GM23338 (cell line): ENCODE results near the gene UBASH3A. TPM values are rescaled to one million over a fixed set of nuclear protein-coding genes. Genes with fewer than 3 reads are reported as not detected.

ENCODE experiments used
- ATAC-seq: fragments of 200-7000 bp; cut with Tn5 transposase; 3 replicates; pipeline ENCODE4 v1.9.1; 2020
- DNase-seq: peaks from one replicate; pipeline ENCODE4 v3.0.0-alpha.2; 2015; ENCODE audit warnings: low spot score
- H2AFZ ChIP-seq: fragments of 200-600 bp; sonication (generic); 2 replicates; pipeline ENCODE4 v1.8.0; 2016; ENCODE audit warnings: antibody characterized with exemption, mild to moderate bottlenecking, moderate library complexity
- H3F3A ChIP-seq: fragments of 200-600 bp; sonication (generic); replicated peaks from 2 replicates; pipeline ENCODE4 v1.8.0; 2017; ENCODE audit warnings: antibody characterized with exemption, mixed run types, low read depth
- H3K27ac ChIP-seq: fragments of 200-600 bp; sonication (generic); 2 replicates; pipeline ENCODE4 v1.6.1; 2016; ENCODE audit warnings: low read depth
- H3K27me3 ChIP-seq: fragments of 200-600 bp; sonication (generic); 2 replicates; pipeline ENCODE4 v1.8.0; 2016; ENCODE audit warnings: mild to moderate bottlenecking, mixed run types, moderate library complexity; ENCODE audit not compliant: insufficient read depth
- H3K36me3 ChIP-seq: fragments of 200-600 bp; sonication (generic); 2 replicates; pipeline ENCODE4 v1.8.0; 2016; ENCODE audit warnings: mild to moderate bottlenecking; ENCODE audit not compliant: insufficient read depth
- H3K4me1 ChIP-seq: fragments of 200-600 bp; sonication (generic); 2 replicates; pipeline ENCODE4 v1.8.0; 2016; ENCODE audit warnings: mild to moderate bottlenecking, moderate library complexity; ENCODE audit not compliant: insufficient read depth
- H3K4me2 ChIP-seq: fragments of 200-600 bp; sonication (generic); 2 replicates; pipeline ENCODE4 v1.7.1; 2017; ENCODE audit warnings: mixed run types
- H3K4me3 ChIP-seq: fragments of 200-600 bp; sonication (generic); 2 replicates; pipeline ENCODE4 v1.6.1; 2016; ENCODE audit warnings: mixed run types
- H3K79me2 ChIP-seq: fragments of 200-600 bp; sonication (generic); replicated peaks from 2 replicates; pipeline ENCODE4 v1.8.0; 2017; ENCODE audit warnings: mild to moderate bottlenecking; ENCODE audit not compliant: insufficient read depth
- H3K9me2 ChIP-seq: fragments of 200-600 bp; sonication (generic); 2 replicates; pipeline ENCODE4 v1.8.0; 2017; ENCODE audit not compliant: insufficient read depth
- H4K20me1 ChIP-seq: fragments of 200-600 bp; sonication (generic); replicated peaks from 2 replicates; pipeline ENCODE4 v1.8.0; 2017; ENCODE audit warnings: mild to moderate bottlenecking; ENCODE audit not compliant: insufficient read depth
- H3K27ac Mint-ChIP-seq: 2 replicates; pipeline ENCODE4 v1.8.0; 2020; ENCODE audit warnings: inconsistent platforms, mild to moderate bottlenecking, moderate library complexity, mixed read lengths
- H3K27me3 Mint-ChIP-seq: 3 replicates; pipeline ENCODE4 v1.8.0; 2022; ENCODE audit warnings: low read depth, mild to moderate bottlenecking, moderate library complexity, mixed read lengths, inconsistent platforms; ENCODE audit not compliant: insufficient read depth, poor library complexity
- H3K36me3 Mint-ChIP-seq: 3 replicates; pipeline ENCODE4 v1.8.0; 2021; ENCODE audit warnings: low read depth, mild to moderate bottlenecking, inconsistent platforms, moderate library complexity, mixed read lengths
- H3K4me1 Mint-ChIP-seq: 3 replicates; pipeline ENCODE4 v1.8.0; 2020; ENCODE audit warnings: mild to moderate bottlenecking, inconsistent platforms, mixed read lengths
- H3K4me3 Mint-ChIP-seq: 3 replicates; pipeline ENCODE4 v1.8.0; 2021; ENCODE audit warnings: moderate library complexity, mild to moderate bottlenecking, inconsistent platforms, mixed read lengths
- H3K9me3 Mint-ChIP-seq: 3 replicates; pipeline ENCODE4 v1.8.0; 2020; ENCODE audit warnings: moderate library complexity, mild to moderate bottlenecking, inconsistent platforms, mixed read lengths
- CREB1 ChIP-seq: fragments of 250-450 bp; sonication (Bioruptor Pico); IDR thresholded peaks from 2 replicates; pipeline ENCODE4 v1.5.0; 2020; ENCODE audit warnings: low read depth, mild to moderate bottlenecking, moderate library complexity
- CTCF ChIP-seq, 2 experiments: fragments of 200-600 bp in 1 of 2; sonication (generic) in 1 of 2; conservative IDR thresholded peaks; 2 replicates each; pipeline versions ENCODE4 v1.5.1 to v1.6.1; 2016 to 2017; ENCODE audit warnings: antibody characterized with exemption in 2 of 2, low read depth in 2 of 2, mild to moderate bottlenecking in 2 of 2, moderate library complexity in 1 of 2
- EZH2phosphoT487 ChIP-seq: fragments of 200-600 bp; sonication (generic); IDR thresholded peaks from one replicate; pipeline ENCODE4 v1.8.1; 2018; ENCODE audit warnings: antibody characterized with exemption; ENCODE audit not compliant: unreplicated experiment
- JUNB ChIP-seq: IDR thresholded peaks from one replicate; pipeline ENCODE4 v1.6.1; 2016; ENCODE audit warnings: antibody characterized with exemption; ENCODE audit not compliant: unreplicated experiment
- POLR2AphosphoS5 ChIP-seq: IDR thresholded peaks from 2 replicates; pipeline ENCODE4 v1.6.1; 2016; ENCODE audit warnings: antibody characterized with exemption, low read depth
- STAT1 ChIP-seq: IDR thresholded peaks from one replicate; pipeline ENCODE4 v1.6.1; 2016; ENCODE audit warnings: antibody characterized with exemption; ENCODE audit not compliant: unreplicated experiment
- ZNF114 ChIP-seq: fragments of 250-450 bp; sonication (Bioruptor Pico); IDR thresholded peaks from 2 replicates; pipeline ENCODE4 v1.5.0; 2020; ENCODE audit warnings: mild to moderate bottlenecking, moderate library complexity
- polyA plus RNA-seq: library from polyadenylated mRNA; unstranded; fragments of >200 nt; fragmentation: Nextera tagmentation; extraction: Ambion mirVana; gene quantifications from 2 replicates; pipeline ENCODE4 v1.2.1, GENCODE V29; 2016
- total RNA-seq: library from RNA; depleted of rRNA; stranded (reverse); fragments of >200 nt; shearing (Covaris generic); gene quantifications from 2 replicates; pipeline ENCODE4 v1.2.3, GENCODE V29; 2014
- TF ChIP-seq, protein P1 (sequence below): fragments of 250-450 bp; sonication (Bioruptor Pico); IDR thresholded peaks from 2 replicates; pipeline ENCODE4 v1.5.0; 2020; ENCODE audit warnings: mild to moderate bottlenecking, moderate library complexity

UBASH3A gene
- total and polyA plus RNA-seq, 2 experiments from 2014 or later = not detected

DNA sequence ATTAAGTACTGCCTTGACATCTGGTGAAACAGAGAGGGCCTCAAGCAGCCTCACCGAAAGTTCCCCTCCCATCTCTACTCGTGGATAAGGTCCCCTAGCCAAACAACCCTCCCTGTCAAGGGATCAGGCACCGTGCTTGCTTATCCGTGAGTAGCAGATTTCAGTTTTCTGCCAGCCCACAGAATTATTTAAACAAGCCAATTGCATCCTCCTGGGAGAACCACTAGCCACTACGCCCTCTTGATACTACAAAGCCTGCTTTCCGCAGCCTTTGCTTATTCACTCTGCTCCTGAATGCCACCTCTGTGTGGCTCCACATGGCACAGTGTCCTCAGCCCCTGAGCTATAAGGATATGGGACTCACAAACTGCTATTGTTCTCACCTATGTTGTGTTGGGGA, 47.1 kb upstream of the UBASH3A start:
- Histone ChIP-seq H3K4me3 (no peak overlapping the region), H4K20me1 (no peaks in the 10 kb centered on the region), H3K27me3 (no peaks in the 10 kb centered on the region), H3F3A (no peaks in the 10 kb centered on the region), H3K4me1 (no peaks in the 10 kb centered on the region), H3K79me2 (no peaks in the 10 kb centered on the region), H3K4me2 (no peak overlapping the region), H3K36me3 (no peaks in the 10 kb centered on the region), H3K27ac (no peak overlapping the region), H2AFZ (no peak overlapping the region), H3K9me2 (0 out of 2 replicates have a peak, but pooled peaks cover 9% of the 10 kb centered on the region)
- Mint-ChIP-seq H3K4me3 (no peak overlapping the region), H3K9me3 (peaks cover 23% of the 10 kb centered on the region), H3K4me1 (no peaks in the 10 kb centered on the region), H3K36me3 (peaks cover 6% of the 10 kb centered on the region), H3K27me3 (peaks cover 9% of the 10 kb centered on the region), H3K27ac (no peak overlapping the region)
- no peak for ATAC-seq
- no peak for DNase-seq
- TF ChIP-seq JUNB (no peak), EZH2phosphoT487 (no peak), CTCF (conservative IDR thresholded peaks at IDR 0.05; ENCODE audit: low read depth in 2 of 2) (no peak), ZNF114 (CRISPR knock-in tag) (no peak), STAT1 (no peak)

DNA sequence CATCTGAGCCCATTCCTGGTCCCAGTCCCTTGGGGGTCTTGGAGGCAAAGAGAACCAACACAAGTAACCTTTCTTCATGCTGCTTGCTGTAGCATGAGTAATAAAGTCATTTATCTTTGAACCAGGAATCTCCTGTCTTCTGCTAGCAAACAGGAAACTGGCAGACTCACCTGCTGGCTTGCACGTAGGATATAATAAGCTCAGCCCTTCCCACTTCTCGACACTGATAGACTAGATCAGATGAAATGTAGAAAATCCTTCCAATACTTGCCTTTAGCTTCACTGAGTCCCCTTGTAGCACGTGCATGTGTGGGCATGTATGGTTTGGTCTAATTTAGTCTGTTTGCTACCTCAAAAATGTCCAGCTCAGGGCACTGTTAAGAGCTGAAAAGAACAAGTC, 46.4 kb upstream of the UBASH3A start:
- no peak for ATAC-seq
- Mint-ChIP-seq H3K9me3 (peaks cover 23% of the 10 kb centered on the region), H3K27me3 (peaks cover 6% of the 10 kb centered on the region), H3K4me1 (no peaks in the 10 kb centered on the region), H3K4me3 (no peak overlapping the region), H3K27ac (no peak overlapping the region), H3K36me3 (peaks cover 6% of the 10 kb centered on the region)
- Histone ChIP-seq H3K4me3 (no peak overlapping the region), H3K4me2 (no peak overlapping the region), H4K20me1 (no peaks in the 10 kb centered on the region), H3K79me2 (no peaks in the 10 kb centered on the region), H3K4me1 (no peaks in the 10 kb centered on the region), H3K36me3 (no peaks in the 10 kb centered on the region), H3K27ac (no peak overlapping the region), H3F3A (no peaks in the 10 kb centered on the region), H3K27me3 (no peaks in the 10 kb centered on the region), H2AFZ (no peak overlapping the region), H3K9me2 (0 out of 2 replicates have a peak, but pooled peaks cover 9% of the 10 kb centered on the region)
- DNase-seq = no peak
- TF ChIP-seq, protein P1, sequence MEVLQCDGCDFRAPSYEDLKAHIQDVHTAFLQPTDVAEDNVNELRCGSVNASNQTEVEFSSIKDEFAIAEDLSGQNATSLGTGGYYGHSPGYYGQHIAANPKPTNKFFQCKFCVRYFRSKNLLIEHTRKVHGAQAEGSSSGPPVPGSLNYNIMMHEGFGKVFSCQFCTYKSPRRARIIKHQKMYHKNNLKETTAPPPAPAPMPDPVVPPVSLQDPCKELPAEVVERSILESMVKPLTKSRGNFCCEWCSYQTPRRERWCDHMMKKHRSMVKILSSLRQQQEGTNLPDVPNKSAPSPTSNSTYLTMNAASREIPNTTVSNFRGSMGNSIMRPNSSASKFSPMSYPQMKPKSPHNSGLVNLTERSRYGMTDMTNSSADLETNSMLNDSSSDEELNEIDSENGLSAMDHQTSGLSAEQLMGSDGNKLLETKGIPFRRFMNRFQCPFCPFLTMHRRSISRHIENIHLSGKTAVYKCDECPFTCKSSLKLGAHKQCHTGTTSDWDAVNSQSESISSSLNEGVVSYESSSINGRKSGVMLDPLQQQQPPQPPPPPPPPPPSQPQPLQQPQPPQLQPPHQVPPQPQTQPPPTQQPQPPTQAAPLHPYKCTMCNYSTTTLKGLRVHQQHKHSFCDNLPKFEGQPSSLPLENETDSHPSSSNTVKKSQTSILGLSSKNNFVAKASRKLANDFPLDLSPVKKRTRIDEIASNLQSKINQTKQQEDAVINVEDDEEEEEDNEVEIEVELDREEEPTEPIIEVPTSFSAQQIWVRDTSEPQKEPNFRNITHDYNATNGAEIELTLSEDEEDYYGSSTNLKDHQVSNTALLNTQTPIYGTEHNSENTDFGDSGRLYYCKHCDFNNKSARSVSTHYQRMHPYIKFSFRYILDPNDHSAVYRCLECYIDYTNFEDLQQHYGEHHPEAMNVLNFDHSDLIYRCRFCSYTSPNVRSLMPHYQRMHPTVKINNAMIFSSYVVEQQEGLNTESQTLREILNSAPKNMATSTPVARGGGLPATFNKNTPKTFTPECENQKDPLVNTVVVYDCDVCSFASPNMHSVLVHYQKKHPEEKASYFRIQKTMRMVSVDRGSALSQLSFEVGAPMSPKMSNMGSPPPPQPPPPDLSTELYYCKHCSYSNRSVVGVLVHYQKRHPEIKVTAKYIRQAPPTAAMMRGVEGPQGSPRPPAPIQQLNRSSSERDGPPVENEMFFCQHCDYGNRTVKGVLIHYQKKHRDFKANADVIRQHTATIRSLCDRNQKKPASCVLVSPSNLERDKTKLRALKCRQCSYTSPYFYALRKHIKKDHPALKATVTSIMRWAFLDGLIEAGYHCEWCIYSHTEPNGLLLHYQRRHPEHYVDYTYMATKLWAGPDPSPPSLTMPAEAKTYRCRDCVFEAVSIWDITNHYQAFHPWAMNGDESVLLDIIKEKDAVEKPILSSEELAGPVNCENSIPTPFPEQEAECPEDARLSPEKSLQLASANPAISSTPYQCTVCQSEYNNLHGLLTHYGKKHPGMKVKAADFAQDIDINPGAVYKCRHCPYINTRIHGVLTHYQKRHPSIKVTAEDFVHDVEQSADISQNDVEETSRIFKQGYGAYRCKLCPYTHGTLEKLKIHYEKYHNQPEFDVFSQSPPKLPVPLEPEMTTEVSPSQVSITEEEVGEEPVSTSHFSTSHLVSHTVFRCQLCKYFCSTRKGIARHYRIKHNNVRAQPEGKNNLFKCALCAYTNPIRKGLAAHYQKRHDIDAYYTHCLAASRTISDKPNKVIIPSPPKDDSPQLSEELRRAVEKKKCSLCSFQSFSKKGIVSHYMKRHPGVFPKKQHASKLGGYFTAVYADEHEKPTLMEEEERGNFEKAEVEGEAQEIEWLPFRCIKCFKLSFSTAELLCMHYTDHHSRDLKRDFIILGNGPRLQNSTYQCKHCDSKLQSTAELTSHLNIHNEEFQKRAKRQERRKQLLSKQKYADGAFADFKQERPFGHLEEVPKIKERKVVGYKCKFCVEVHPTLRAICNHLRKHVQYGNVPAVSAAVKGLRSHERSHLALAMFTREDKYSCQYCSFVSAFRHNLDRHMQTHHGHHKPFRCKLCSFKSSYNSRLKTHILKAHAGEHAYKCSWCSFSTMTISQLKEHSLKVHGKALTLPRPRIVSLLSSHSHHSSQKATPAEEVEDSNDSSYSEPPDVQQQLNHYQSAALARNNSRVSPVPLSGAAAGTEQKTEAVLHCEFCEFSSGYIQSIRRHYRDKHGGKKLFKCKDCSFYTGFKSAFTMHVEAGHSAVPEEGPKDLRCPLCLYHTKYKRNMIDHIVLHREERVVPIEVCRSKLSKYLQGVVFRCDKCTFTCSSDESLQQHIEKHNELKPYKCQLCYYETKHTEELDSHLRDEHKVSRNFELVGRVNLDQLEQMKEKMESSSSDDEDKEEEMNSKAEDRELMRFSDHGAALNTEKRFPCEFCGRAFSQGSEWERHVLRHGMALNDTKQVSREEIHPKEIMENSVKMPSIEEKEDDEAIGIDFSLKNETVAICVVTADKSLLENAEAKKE (CRISPR knock-in tag) = no peak
- TF ChIP-seq JUNB (no peak), EZH2phosphoT487 (no peak), CREB1 (no peak), POLR2AphosphoS5 (no peak)
